ENCODE data around the gene GNS.

DNA sequence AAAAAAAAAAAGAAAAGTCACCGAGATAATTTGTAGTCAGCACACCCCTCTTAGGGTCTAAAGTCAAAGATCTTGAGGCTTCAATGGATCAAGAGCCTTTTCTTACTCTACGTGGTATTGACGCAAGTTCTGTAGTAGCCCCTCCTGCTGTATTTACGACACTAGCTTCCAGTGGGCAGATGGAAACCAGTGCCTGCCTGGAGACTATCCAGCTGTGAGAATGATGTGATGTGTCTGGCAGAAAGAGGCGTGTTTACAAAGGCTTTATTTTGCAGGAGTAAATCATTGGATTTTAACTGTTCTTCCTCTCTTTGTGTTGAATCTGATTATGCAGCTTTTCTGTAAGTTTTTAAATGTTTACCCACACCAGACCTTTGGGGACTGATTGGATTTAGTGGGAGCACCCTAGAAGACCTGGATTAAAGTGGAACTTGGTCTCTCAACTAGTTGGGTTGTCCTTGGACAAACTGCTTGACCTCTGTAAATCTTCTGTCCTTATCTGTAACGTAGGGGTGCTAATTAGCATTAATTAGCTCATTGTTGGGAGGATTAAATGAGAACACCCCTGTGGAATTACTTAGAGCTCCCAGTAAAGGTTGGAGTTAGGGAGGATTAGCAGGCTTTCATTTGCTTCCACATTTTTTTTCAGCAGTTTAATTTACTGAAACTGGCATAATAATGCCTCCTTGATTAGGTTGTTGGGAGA lies 76.5 kb downstream of the GNS start:
- TF ChIP-seq TCF12 (IDR thresholded peaks at IDR 0.05; ENCODE audit: low read depth) (peak; percentile 22; the same call in 1 of the 2 replicates), EP300 (IDR thresholded peaks at IDR 0.05; ENCODE audit: borderline replicate concordance) (peak; percentile 46; the same call in 1 of the 2 replicates), EGR1 (IDR thresholded peaks at IDR 0.05) (no peak), CREB1 (IDR thresholded peaks at IDR 0.05; ENCODE audit: low read depth) (no peak)

All from Ishikawa (cell line).